GM20000 (cell line): Measurements from ENCODE around the gene MLST8.

Experiments used
- DNase-seq: peaks from one replicate; pipeline ENCODE4 v3.0.0; 2012; ENCODE audit warnings: low spot score
- CTCF ChIP-seq: IDR thresholded peaks from 2 replicates; pipeline ENCODE4 v1.5.1; 2012; ENCODE audit warnings: mild to moderate bottlenecking, control low read depth; ENCODE audit errors: extremely low read depth, missing control alignments

The MLST8 gene

GRCh38 chr16:2206420-2206779 lies 1.1 kb downstream of the MLST8 start:
- DNase-seq: no peak
- TF ChIP-seq CTCF: no peak

- TF ChIP-seq CTCF: no peak
- no peak for DNase-seq
Observed at GRCh38 chr16:2206780-2207433, 1.7 kb downstream of the MLST8 start.

GRCh38 chr16:2207872-2208271 lies 2.6 kb downstream of the MLST8 start:
- DNase-seq: no peak
- no peak for TF ChIP-seq CTCF

GRCh38 chr16:2208308-2208707 lies 3.1 kb downstream of the MLST8 start:
- DNase-seq: no peak

GRCh38 chr16:2208772-2209171 lies 3.5 kb downstream of the MLST8 start:
- no peak for TF ChIP-seq CTCF
- DNase-seq: no peak

More at GRCh38 chr16:2208308-2208707, 3.1 kb downstream of the MLST8 start:
- no peak for TF ChIP-seq CTCF

- no peak for TF ChIP-seq CTCF
- no peak for DNase-seq
Observed at GRCh38 chr16:2209258-2210008, 4.2 kb downstream of the MLST8 start.

- no peak for TF ChIP-seq CTCF
- DNase-seq: no peak
Observed at GRCh38 chr16:2210009-2210332, 4.7 kb downstream of the MLST8 start.
